CD8-positive, alpha-beta memory T cell (primary cell): ENCODE data around the gene RAB29. TPM values are rescaled to one million over a fixed set of nuclear protein-coding genes. Genes with fewer than 3 reads are reported as not detected.

Experiments
- CTCF ChIA-PET: fragments of 350-600 bp; sonication (Branson Sonifier 250); formaldehyde crosslinking; loops from one replicate; lab custom pipeline; 2021; ENCODE audit warnings: antibody characterized with exemption; lab: Charles Lee
- POLR2A ChIA-PET: fragments of 350-600 bp; sonication (Branson Sonifier 250); formaldehyde crosslinking; loops from one replicate; lab custom pipeline; 2021; ENCODE audit warnings: antibody characterized with exemption; lab: Charles Lee
- DNase-seq, 5 donors: peaks; one replicate each; pipeline versions ENCODE4 v3.0.0 to v3.0.0-alpha.2; 2020 to 2022; ENCODE audit warnings: mixed read lengths in 1 of 5
- H3K27ac ChIP-seq: one replicate; pipeline ENCODE4 v1.7.0; 2013; ENCODE audit warnings: low read depth, mild to moderate bottlenecking, low read length, moderate library complexity
- H3K27me3 ChIP-seq: 2 replicates; pipeline ENCODE4 v1.7.0; 2013; ENCODE audit warnings: low read length, mild to moderate bottlenecking; ENCODE audit not compliant: insufficient read depth, poor library complexity, severe bottlenecking
- H3K36me3 ChIP-seq: 2 replicates; pipeline ENCODE4 v1.7.0; 2013; ENCODE audit warnings: mild to moderate bottlenecking, low read length, moderate library complexity; ENCODE audit not compliant: insufficient read depth
- H3K4me1 ChIP-seq: 2 replicates; pipeline ENCODE4 v1.7.0; 2013; ENCODE audit warnings: mild to moderate bottlenecking, low read length, moderate library complexity; ENCODE audit not compliant: insufficient read depth
- H3K4me3 ChIP-seq: 2 replicates; pipeline ENCODE4 v1.7.0; 2013; ENCODE audit warnings: mild to moderate bottlenecking, low read length
- H3K9me3 ChIP-seq: 2 replicates; pipeline ENCODE4 v1.7.0; 2013; ENCODE audit warnings: mild to moderate bottlenecking, low read length
- H3K27ac Mint-ChIP-seq, 8 donors: one replicate each; pipeline ENCODE4 v1.8.0; 2020 to 2021; ENCODE audit warnings: mixed read lengths in 8 of 8, mild to moderate bottlenecking in 6 of 8, inconsistent platforms in 3 of 8, moderate library complexity in 3 of 8
- H3K27me3 Mint-ChIP-seq, 2 donors: one replicate each; pipeline ENCODE4 v1.8.0; 2020 to 2021; ENCODE audit warnings: mixed read lengths in 2 of 2, mild to moderate bottlenecking in 1 of 2, moderate library complexity in 1 of 2
- H3K36me3 Mint-ChIP-seq, 3 donors: one replicate each; pipeline ENCODE4 v1.8.0; 2020 to 2021; ENCODE audit warnings: mixed read lengths in 3 of 3, inconsistent platforms in 1 of 3, mild to moderate bottlenecking in 1 of 3
- H3K4me1 Mint-ChIP-seq, 3 donors: one replicate each; pipeline ENCODE4 v1.8.0; 2020 to 2021; ENCODE audit warnings: mixed read lengths in 3 of 3, inconsistent platforms in 1 of 3, mild to moderate bottlenecking in 1 of 3
- H3K4me3 Mint-ChIP-seq, 7 donors: one replicate each; pipeline ENCODE4 v1.8.0; 2020 to 2021; ENCODE audit warnings: mixed read lengths in 7 of 7, mild to moderate bottlenecking in 6 of 7, moderate library complexity in 4 of 7, inconsistent platforms in 2 of 7
- H3K9me3 Mint-ChIP-seq, 5 donors: one replicate each; pipeline ENCODE4 v1.8.0; 2020 to 2022; ENCODE audit warnings: mixed read lengths in 5 of 5, mild to moderate bottlenecking in 3 of 5, moderate library complexity in 2 of 5, inconsistent platforms in 1 of 5
- polyA plus RNA-seq: library from polyadenylated mRNA; unstranded; fragments of 300-500 nt; fragmentation: Illumina TruSeq; gene quantifications from one replicate; pipeline ENCODE4 v1.2.3, GENCODE V29; 2021
- total RNA-seq, 2 experiments: library from RNA; stranded (reverse); gene quantifications; one replicate each; pipeline ENCODE4 v1.2.3, GENCODE V29; 2021

RAB29 gene
- total and polyA plus RNA-seq, 3 experiments from 2014 or later, result 37.1 to 169 (median 39.7) TPM

- peaks cover 5 to 9% (median 8%) of the 10 kb centered on the region in 3 donors for H3K4me1 Mint-ChIP-seq
- Histone ChIP-seq H3K4me3 (no peak overlapping the region), H3K4me1 (peaks cover 9% of the 10 kb centered on the region), H3K36me3 (no peaks in the 10 kb centered on the region), H3K27ac (no peak overlapping the region), H3K9me3 (no peaks in the 10 kb centered on the region), H3K27me3 (no peaks in the 10 kb centered on the region)
- ChIA-PET POLR2A (no interaction called here), CTCF (interaction anchor here (1.3 to 1.7 kb wide), 3 partner anchors 76 to 192 kb away, joined by 3 to 7 read pairs (median 5); no protein-coding TSS in a partner anchor)
- no peak overlapping the region for H3K27ac Mint-ChIP-seq
- H3K4me3 Mint-ChIP-seq, result no peak overlapping the region
- no peaks in the 10 kb centered on the region for H3K9me3 Mint-ChIP-seq
- no peak for DNase-seq
- no peaks in the 10 kb centered on the region for H3K27me3 Mint-ChIP-seq
- peaks cover 0 to 16% (median 4%) of the 10 kb centered on the region in 3 donors for H3K36me3 Mint-ChIP-seq
These were observed 10.2 kb upstream of the RAB29 start for GRCh38 chr1:205785446-205785845.

GRCh38 chr1:205783904-205784303 lies 8.6 kb upstream of the RAB29 start:
- Mint-ChIP-seq H3K4me1 (peaks cover 6 to 10% (median 8%) of the 10 kb centered on the region in 3 donors), H3K27me3 (no peaks in the 10 kb centered on the region), H3K36me3 (peaks cover 0 to 2% (median 0%) of the 10 kb centered on the region in 3 donors), H3K27ac (no peak overlapping the region), H3K9me3 (no peaks in the 10 kb centered on the region), H3K4me3 (no peak overlapping the region)
- H3K27me3 ChIP-seq, result no peaks in the 10 kb centered on the region
- no peak for DNase-seq
- H3K4me3 ChIP-seq, result no peak overlapping the region
- no peaks in the 10 kb centered on the region for H3K9me3 ChIP-seq
- H3K4me1 ChIP-seq, result peaks cover 9% of the 10 kb centered on the region
- ChIA-PET POLR2A (no interaction called here), CTCF (interaction anchor here (1.2 to 1.7 kb wide), 2 partner anchors 22 to 193 kb away, joined by 3 to 7 read pairs; no protein-coding TSS in a partner anchor)
- H3K27ac ChIP-seq, result no peak overlapping the region
- H3K36me3 ChIP-seq, result no peaks in the 10 kb centered on the region

GRCh38 chr1:205783433-205783795 lies 8.1 kb upstream of the RAB29 start:
- Mint-ChIP-seq H3K27me3 (no peaks in the 10 kb centered on the region), H3K4me1 (peaks cover 8 to 14% (median 10%) of the 10 kb centered on the region in 3 donors)
- POLR2A ChIA-PET, result no interaction called here

GRCh38 chr1:205782627-205783432 lies 7.5 kb upstream of the RAB29 start:
- peak overlapping the region in 4 of 8 donors; percentile 3 to 52 (median 10) for H3K27ac Mint-ChIP-seq
- peak in 1 of 5 donors; percentile 29 for DNase-seq
- CTCF ChIA-PET, result interaction anchor here (0.6 to 2.1 kb wide), 9 partner anchors 8 to 324 kb away, joined by 3 to 13 read pairs (median 3); no protein-coding TSS in a partner anchor
- Histone ChIP-seq H3K27ac (no peak overlapping the region), H3K9me3 (no peaks in the 10 kb centered on the region), H3K4me1 (peaks cover 9% of the 10 kb centered on the region), H3K4me3 (no peak overlapping the region), H3K36me3 (no peaks in the 10 kb centered on the region), H3K27me3 (no peaks in the 10 kb centered on the region)
- no peaks in the 10 kb centered on the region for H3K27me3 Mint-ChIP-seq
- no peaks in the 10 kb centered on the region for H3K9me3 Mint-ChIP-seq
- POLR2A ChIA-PET, result no interaction called here
- no peak overlapping the region for H3K4me3 Mint-ChIP-seq
- H3K36me3 Mint-ChIP-seq, result peaks cover 0 to under 1% (median 0%) of the 10 kb centered on the region in 3 donors
- H3K4me1 Mint-ChIP-seq, result peaks cover 12 to 14% (median 13%) of the 10 kb centered on the region in 3 donors

More at GRCh38 chr1:205783433-205783795, 8.1 kb upstream of the RAB29 start:
- Histone ChIP-seq H3K9me3 (no peaks in the 10 kb centered on the region), H3K27me3 (no peaks in the 10 kb centered on the region), H3K27ac (no peak overlapping the region), H3K4me1 (peaks cover 9% of the 10 kb centered on the region), H3K36me3 (no peaks in the 10 kb centered on the region), H3K4me3 (no peak overlapping the region)
- Mint-ChIP-seq H3K36me3 (peaks cover 0 to 2% (median 0%) of the 10 kb centered on the region in 3 donors), H3K9me3 (no peaks in the 10 kb centered on the region), H3K4me3 (no peak overlapping the region), H3K27ac (no peak overlapping the region)
- no peak for DNase-seq
- CTCF ChIA-PET, result interaction anchor here (1.2 to 2.1 kb wide), 2 partner anchors 8 to 125 kb away, joined by 3 to 13 read pairs; no protein-coding TSS in a partner anchor

- Histone ChIP-seq H3K27me3 (no peaks in the 10 kb centered on the region), H3K4me3 (no peak overlapping the region), H3K27ac (no peak overlapping the region), H3K4me1 (peaks cover 20% of the 10 kb centered on the region), H3K36me3 (no peaks in the 10 kb centered on the region), H3K9me3 (no peaks in the 10 kb centered on the region)
- Mint-ChIP-seq H3K27me3 (peaks cover 0 to under 1% of the 10 kb centered on the region in 2 donors), H3K27ac (peak overlapping the region in 2 of 8 donors; percentile 12 to 71), H3K9me3 (no peaks in the 10 kb centered on the region), H3K36me3 (peaks cover 0 to 1% (median 0%) of the 10 kb centered on the region in 3 donors), H3K4me3 (no peak overlapping the region), H3K4me1 (peaks cover 23 to 30% (median 27%) of the 10 kb centered on the region in 3 donors)
- ChIA-PET CTCF (no interaction called here), POLR2A (no interaction called here)
- no peak for DNase-seq
These were observed 5.1 kb upstream of the RAB29 start for GRCh38 chr1:205780335-205780734.

- no peaks in the 10 kb centered on the region for H3K9me3 Mint-ChIP-seq
- ChIA-PET POLR2A (interaction anchor here (1.8 kb wide), 1 partner anchor 29 kb away, joined by 6 read pairs; the partner anchor contains the start of gene NUCKS1), CTCF (interaction anchor here (1.7 kb wide), 1 partner anchor 67 kb away, joined by 5 read pairs; no protein-coding TSS in a partner anchor)
- Histone ChIP-seq H3K36me3 (no peaks in the 10 kb centered on the region), H3K4me3 (no peak overlapping the region), H3K4me1 (peaks cover 31% of the 10 kb centered on the region), H3K27ac (no peak overlapping the region), H3K27me3 (no peaks in the 10 kb centered on the region), H3K9me3 (no peaks in the 10 kb centered on the region)
- H3K27ac Mint-ChIP-seq, result peak overlapping the region in 7 of 8 donors; percentile 12 to 80 (median 55)
- peaks cover 38 to 47% (median 45%) of the 10 kb centered on the region in 3 donors for H3K4me1 Mint-ChIP-seq
- H3K36me3 Mint-ChIP-seq, result peaks cover 0 to 19% (median 2%) of the 10 kb centered on the region in 3 donors
- H3K27me3 Mint-ChIP-seq, result peaks cover 0 to 2% of the 10 kb centered on the region in 2 donors
- no peak overlapping the region for H3K4me3 Mint-ChIP-seq
- no peak for DNase-seq
These were observed 2.7 kb upstream of the RAB29 start for GRCh38 chr1:205777994-205778393.

DNA sequence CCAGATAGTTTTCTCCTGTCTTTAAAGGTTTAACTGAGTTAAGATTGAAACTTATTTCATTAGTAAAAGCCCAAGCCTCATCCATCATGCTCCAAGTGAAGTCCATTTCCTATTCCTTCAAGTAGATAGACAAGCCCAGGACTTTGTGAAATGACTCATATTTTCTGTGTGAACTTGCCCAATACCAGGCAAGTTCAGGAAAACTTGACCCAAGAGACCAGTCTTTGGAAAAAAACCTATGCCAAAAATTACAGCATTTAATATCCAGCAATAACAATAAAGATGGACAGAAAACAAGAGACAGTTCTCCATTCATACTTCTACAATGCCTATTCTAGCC lies 405 bp upstream of the RAB29 start:
- Mint-ChIP-seq H3K9me3 (no peaks in the 10 kb centered on the region), H3K27me3 (peaks cover 0 to 2% of the 10 kb centered on the region in 2 donors), H3K27ac (peak overlapping the region; percentile 95 to 100 (median 99)), H3K36me3 (peaks cover 0 to 39% (median 4%) of the 10 kb centered on the region in 3 donors), H3K4me1 (peaks cover 53 to 60% (median 59%) of the 10 kb centered on the region in 3 donors), H3K4me3 (peak overlapping the region; percentile 89 to 99 (median 97))
- H3K4me3 ChIP-seq, result peak overlapping the region; percentile 84
- H3K9me3 ChIP-seq, result no peaks in the 10 kb centered on the region
- H3K4me1 ChIP-seq, result peaks cover 41% of the 10 kb centered on the region
- DNase-seq, result no peak
- peaks cover under 1% of the 10 kb centered on the region for H3K36me3 ChIP-seq
- H3K27me3 ChIP-seq, result no peaks in the 10 kb centered on the region
- peak overlapping the region; percentile 90 for H3K27ac ChIP-seq
- ChIA-PET POLR2A (interaction anchor here (0.6 to 4.6 kb wide), 8 partner anchors 23 to 184 kb away, joined by 3 to 74 read pairs (median 4); partner anchors contain the start of gene NUCKS1), CTCF (interaction anchor here (0.8 to 3.7 kb wide), 6 partner anchors 21 to 330 kb away, joined by 3 to 15 read pairs (median 4); no protein-coding TSS in a partner anchor)
